GM18858 (cell line): Measurements from ENCODE around the gene CSTB.

ENCODE experiments used
- ATAC-seq: cut with Tn5 transposase; IDR thresholded peaks from one replicate; pipeline ENCODE4 v1.9.1; 2021; ENCODE audit not compliant: unreplicated experiment

Gene CSTB

DNA sequence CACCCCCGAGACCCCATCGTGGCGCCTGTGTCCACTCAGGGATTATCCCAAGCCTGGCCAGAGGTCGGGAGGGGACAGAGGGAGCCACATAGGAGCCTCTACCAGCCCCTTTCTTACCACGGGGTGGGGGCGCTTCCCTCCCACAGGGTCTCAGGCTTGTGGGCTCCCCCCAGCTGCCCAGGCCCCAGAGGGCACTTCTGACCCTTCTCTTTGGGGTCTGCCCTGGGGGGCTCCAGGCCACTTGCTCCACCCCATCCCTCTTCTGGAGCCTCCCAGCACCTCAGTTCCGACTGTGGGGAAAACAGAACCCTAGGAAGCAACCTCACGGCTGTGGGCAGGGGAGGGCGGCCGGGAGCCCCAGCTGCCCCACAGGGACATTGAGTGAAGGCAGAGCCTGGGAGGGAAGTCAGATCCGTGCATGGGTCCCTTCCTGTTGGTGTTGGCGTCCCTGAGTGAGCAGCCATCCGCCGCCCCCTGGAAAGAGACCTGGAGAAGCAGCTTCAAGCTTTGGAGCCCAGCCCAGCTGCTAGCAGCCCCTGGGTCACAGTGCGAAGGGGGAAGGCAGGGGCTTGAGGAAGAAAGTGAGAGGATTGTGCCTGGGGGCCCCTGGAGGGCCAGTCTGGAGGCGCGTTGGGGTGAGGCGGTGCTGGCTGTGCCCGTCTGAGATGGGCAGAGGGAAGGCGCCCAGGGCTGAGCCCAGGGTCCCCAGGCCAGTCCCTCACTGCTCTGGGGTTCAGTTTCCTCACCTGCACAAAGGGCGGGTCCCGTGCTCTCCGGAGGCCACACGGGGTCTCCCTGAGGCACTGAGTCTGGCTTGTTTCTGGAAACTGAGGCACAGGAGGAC is 35.4 kb upstream of the CSTB start:
- ATAC-seq, result no peak

DNA sequence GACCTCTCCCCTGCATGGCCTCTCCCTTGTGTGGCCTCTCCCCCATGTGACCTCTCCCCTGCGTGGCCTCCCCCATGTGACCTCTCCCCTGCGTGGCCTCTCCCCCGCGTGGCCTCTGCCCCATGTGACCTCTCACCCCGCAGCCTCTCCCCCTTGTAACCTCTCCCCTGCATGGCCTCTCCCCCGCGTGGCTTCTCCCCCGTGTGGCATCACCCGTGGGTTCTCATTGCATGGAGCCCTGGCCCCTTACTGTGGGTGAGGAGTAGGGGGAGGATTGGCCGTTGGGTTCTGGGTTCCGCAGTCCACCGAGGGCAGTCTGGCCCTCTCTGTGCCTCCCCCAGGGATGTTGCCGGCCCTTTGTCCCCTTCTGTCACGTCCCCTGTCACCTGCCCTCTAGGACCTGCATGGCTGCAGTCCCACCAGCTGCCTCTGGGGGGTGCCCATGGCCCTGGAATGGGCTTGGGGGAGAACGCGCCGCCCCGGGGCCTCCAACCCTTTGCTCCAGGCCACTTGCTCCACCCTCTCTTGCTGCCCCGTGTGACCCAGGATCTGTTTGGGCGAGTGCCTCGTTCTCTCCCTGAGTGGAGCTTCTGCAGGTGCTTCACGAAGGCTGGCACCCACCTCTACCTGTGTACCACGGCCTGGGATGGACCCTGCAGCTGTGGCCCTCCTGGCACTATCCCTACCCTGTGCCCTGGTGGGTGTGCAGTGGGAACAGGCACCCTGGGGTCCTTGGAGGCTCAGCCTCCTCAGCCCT is 34.6 kb upstream of the CSTB start:
- ATAC-seq, result no peak

DNA sequence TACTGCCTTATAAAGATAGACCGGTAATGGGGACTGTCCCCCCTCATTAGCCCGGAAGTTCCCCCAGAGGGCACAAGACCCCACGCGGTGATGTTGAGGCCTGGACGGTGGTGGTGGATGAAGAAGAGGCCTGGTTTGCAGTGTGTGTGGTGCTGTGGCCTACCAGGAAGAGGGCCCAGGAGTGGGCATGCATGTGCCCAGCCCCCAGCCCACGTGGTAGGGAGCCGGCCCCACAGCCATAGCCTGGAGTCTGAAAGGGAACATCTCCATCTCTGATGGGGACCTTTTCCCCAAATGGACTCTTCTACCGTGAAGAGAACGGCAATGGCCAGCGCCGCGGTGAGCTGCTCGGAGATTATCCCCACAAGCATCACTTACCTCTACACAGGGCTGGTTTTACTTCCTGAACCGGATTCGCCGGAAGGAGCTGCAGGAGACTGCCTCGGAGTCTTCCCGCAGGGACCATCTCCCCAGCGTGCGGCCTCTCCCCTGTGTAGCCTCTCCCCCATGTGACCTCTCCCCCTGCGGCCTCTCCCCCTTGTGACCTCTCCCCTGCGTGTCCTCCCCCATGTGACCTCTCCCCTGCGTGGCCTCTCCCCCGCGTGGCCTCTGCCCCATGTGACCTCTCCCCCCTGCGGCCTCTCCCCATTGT is 33.9 kb upstream of the CSTB start:
- ATAC-seq, result no peak

DNA sequence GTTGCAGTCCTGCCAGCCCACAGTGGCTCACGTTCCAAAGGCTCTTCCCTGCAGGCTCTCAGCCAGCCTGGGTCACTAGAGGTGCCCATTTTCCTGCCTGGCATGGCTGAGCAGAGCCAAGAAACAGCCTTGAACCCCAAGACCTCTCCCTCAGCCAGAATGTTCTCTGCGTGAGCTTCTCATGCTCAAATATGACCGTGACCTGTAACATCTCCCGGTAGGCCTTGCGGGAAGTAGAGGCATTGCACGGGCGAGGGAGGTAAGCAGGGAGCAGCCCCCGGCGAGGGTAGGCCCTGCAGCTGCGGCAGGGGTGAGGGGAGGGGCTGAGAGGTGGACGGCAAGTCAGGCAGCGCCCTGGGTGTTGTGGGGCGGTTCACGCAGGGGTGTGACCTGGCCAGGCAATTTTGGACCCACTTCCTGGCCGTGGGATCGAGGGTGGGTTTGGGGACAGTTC is 33.3 kb upstream of the CSTB start:
- ATAC-seq, result no peak

DNA sequence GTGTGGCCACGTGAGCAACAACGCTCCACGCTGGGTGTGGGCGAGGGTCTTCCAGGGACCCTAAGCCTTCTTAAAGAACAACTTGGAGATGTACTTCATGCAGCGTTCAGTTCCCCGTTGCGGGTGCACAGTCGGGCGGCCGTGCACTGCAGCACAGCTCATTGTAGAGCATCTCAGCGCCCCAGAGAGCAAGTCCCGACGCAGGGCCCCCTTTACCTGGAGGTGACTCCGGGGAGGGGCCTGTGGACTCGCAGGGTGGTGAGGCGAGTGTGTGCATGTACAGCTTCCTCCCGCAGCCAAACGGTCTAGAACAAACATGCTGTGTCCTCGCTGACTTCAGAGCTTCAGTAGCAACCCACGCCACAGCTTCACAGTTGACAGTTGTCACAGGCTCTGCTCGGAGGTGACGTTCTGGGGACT is 32.7 kb upstream of the CSTB start:
- no peak for ATAC-seq

DNA sequence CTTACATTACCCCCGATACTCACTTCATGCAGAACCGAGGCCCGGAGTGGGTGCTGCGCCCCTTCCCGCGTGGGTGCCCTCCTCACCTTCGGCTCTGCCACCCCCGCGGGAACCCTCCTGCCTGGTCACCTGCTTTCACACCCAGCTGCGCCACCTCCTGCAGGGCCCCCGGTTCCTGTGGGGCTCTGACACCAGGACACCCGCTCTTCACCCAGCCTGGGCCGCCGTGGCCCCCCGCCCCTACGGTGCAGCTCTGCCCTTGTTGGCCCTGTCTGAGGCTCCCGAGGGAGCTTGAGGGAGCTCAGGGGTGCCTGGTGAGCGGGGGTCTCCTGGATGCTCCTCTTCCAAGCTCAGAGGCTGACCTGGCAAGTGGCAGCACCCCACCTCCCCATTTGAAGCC is 32.3 kb upstream of the CSTB start:
- ATAC-seq, result no peak

DNA sequence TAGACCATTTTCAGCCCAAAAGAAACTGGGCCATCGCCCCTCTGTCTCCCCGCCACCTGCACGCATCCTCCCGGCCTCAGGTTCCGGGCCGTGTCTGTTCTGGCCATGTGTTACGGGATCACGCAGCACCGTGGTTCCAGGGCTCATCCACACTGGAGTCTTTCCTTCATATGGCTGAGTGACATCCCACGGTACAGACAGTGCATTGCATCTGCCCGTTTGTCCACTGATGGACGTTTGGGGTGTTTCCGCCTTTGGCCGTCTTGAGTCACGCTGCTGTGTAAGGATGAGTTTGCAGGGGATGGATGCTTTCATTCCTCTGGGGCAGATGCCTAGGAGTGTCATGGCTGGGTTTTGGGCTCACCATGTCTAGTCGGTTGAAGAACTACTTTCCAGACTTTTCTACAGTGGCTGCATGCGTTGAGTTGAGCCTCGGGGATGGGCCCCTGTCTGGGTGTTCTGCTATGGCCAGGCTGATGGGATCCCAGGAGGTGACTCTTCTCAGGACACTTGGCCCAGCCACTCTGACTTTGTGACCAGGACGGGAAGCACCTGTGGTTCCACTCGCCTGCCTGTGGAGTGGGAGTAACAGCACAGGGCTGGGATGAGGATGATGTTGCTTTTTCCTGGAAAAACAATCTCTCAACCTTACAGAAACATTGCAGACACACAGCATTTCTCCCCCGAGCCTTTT is 30.1 kb upstream of the CSTB start:
- no peak for ATAC-seq

DNA sequence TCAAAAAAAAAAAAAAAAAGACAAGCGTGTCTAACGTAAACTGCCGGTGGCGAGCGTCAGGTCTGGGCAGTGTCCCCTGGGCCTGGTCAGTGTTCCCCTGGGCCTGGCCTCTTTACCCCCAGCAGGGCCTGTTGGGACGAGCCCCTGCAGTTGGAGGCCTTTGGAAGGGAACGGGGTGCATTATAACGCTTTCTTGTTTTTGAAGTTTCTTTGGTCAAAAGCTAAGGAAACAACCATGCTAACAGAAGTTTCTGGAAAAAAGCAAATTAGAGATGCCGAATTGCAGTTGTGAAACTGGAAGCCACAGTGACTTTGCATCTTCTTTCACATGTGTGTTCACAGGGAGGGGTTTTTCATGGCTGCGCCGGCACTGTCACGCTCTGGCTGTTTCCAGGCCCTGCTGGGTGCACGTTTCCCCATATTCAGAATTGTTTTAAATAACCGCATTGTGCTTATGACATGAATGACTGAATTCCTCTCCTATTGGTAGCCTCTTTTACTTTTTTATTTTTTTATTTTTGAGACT is 29.2 kb upstream of the CSTB start:
- peak; percentile 83 for ATAC-seq

DNA sequence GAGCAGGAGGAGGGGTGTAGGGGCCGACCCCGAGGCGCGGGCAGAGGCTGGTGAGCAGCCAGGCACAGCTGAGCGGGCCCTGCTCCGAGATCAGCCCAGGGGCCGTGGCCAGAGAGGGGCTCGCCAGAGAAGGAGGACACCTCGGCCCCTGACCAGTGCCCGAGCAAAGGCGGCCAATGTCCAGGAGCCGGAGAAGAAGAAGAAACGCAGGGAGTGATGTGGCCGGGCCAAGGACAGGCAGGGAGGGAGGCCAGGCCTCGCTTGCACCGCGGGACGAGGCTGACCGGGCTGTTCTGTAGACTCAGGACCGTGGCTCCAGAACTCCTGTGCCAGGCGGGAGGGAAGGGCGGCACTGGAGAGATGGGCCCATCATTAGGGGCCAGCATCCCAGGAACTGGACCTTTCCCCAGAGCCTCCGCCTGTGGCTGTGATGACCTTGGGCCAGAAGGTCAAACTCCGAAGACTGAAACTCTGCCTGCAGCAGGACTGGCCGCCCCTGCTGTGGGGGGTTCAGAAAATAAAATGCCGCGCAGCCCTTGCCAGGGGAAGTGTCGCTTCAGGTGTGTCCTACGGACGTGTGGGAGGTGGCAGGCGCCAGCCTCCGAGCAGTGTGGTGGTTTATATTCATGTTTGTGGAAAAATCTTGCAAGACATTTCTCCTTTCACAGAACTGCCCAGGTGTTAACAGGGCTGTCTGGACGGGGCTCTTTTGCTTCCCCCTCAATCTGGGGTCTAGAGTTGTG is 27.6 kb upstream of the CSTB start:
- no peak for ATAC-seq

DNA sequence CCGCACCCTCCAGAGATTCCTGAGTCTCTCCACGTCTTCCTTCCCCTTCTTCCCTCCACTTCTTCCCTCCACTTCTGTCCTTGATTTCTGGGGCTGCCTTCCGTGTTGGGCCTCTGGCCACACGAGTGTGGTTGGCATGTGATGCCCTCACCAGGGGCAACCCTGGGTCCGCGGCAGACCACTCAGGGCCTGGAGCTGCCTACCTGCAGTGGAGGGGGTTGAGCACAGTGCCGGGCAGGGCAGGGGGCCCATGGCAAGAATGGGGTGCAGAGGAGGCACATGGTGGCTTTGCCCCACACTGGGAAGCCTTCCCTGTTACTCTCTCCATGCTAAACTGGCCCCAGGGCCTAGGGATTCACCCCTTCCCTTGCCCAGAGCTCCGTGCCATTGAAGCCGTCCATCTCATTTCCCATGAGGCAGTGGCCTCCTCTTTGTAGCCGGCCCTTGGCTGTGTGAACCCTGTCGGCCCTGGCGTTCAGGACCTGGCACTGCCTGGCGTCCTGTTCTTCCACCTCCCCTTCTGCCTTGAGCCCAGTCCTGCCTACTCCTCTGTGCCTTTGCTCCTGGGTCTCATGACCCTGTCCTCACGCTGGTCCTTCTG is 26.7 kb upstream of the CSTB start:
- no peak for ATAC-seq

DNA sequence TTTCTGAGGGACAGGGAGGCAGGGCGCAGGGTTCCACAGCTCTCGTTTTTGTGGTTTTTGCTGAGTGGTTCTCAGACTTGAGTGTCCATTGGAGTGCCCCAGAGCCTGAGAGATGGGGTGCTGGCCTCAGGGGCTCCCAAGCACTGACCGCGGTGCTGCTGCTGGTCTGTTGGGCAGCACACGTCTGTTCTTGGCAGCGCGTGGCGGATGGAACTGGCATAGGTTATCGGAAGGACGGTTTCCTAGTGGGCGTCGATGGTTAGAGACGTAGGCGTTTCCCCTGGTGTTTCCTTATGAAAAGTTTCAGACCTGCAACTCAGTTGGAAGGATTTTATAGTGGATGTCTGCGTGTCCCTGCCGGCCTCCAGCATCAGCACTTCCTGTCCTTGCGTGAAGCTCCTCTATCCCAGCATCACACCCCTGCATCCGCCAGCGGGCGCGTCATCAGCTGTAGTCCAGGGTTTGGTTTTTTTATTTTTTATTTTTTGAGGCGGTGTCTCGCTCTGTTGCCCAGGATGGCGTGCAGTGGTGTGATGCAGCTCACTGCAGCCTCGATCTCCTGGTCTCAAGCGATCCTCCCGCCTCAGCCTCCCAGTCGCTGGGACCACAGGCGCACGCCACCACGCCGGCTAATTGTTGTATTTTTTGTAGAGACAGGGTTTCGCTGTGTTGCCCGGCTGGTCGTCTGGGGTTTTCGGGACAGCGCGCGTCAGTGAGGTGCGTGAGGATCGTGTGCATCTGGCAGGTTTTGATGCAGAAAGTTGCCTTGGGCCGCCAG is 25.1 kb upstream of the CSTB start:
- ATAC-seq, result no peak

DNA sequence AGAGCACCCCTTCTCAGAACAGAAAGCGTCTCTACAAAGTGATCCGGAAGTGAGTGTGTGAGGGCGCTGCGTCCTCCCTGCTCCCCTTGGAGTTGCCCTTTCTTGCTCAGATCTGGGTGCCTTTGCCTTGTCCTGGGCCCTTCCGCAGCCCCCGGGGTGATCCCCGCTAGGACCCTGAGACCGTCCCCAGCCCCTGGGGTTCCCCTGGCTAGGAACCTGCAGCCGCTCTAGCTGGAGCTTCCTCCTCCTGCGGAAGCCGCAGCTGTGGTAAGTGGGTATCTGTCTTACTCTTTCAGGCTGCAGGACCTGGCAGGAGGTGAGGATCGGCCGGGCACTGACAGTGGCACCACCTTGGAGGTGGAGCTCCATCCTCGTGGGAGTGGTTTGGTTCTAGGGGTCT is 24.5 kb upstream of the CSTB start:
- no peak for ATAC-seq

DNA sequence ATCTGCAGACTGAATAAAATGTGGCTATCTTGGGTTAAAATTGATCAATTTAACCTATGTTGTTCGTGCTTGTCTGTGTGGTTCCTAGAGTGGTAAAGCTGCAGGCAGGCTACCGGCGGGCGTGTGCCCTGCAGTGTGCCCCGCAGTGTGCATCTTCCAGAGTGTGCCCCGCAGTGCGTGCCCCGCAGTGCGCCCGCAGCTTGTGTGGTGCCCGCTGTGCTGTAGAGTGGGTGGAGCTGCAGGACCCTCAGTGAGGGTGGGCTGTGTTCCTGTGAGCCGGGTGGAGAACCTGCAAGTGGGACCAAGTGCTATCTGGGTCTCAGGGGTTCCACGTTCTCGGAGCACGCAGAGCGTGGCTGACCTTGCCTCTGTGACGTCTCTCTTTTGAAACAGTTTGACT is 24.0 kb upstream of the CSTB start:
- no peak for ATAC-seq

DNA sequence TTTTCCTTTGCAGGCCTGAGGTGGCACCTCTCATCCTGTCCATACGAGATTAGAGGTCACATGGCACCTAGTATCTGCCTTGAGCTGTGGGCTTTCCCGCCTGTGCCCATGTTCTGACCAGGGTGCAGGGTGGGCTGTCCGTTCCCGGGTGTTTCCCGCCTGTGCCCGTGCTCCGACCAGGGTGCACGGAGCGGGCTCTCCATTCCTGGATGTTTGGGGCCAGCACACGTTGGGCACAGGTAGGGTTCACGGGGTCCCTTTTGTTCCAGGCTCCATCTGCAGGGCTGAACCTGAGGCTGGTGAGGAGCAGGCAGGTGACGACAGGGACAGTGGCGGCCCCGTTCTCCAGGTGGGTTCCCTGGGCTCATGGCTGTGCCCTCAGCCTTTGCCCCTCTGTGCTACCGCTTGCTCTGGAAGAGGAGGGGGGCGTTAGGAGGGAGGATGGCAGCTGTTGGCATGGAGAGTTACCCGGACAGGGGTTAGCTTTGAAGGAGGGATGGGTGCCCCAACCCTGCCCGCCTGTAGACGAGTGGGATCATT is 23.3 kb upstream of the CSTB start:
- ATAC-seq, result no peak

DNA sequence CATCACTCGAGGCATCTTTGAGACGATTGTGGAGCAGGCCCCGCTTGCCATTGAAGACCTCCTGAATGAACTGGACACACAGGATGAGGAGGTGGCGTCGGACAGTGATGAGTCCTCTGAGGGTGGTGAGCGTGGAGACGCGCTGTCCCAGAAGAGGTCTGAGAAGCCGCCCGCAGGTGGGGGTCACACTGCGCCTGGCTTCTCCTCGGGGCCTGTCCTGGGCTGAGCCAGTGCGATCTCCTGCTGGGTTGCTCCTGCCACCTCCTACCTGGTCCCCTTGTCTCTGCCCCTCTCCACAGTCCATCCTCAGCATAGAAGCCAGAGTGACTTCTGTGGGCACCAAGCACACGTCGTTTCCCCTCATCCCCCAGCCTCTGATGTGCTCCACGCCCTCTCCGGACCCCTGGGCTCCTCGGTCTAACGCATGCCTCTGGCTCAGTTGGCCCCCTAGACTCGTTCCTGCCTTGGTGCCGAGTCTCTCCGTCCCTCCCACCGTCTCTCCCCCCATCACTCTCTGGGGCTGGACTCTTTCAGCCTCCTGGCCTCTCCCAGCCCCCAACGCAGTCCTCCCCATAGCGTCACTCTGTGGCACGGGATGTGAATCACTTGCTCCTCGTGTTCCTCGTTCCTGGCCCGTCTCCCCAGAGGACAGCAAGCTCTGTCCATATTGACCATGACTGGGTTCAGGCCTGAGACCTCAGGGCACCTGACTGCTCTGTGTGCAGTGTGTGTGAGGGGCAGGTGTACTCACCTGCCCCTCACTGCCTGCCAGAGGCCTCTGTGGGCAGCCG is 22.0 kb upstream of the CSTB start:
- ATAC-seq, result no peak

DNA sequence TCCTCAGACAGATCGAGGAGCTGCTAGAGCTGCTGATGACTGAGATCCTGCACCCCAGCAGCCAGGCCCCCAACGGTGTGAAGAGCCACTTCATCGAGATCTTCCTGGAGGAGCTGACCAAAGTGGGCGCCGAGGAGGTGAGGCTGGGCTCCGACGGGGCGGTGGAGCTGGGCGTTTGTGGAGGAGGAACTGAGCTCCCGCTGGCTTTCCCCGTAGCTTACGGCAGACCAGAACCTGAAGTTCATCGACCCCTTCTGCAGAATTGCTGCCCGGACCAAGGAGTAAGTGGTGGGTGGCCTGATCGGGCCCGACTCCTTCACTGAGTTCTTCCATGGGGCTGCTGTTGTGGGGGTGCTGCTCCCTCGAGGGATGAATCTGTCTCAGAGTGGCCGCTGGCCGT is 21.3 kb upstream of the CSTB start:
- ATAC-seq, result no peak

DNA sequence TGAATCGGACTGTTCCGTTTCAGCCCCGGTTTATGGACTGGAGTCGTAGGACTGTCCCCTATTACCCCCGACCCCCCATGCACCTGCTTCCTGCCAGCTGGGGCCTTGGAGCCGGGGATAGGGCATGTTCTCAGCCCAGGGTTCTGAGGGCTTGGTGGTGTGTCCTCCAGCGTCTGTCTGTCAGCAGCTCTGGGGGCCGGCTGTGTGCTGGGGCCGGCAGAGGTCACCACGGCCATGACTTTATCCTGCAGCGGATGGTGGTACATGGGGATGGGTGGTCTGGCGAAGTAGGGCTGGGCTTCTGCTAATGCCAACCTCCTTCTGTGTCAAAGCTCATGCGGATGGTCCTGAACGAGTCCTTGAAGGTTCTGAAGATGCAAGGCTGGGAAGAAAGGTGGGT is 18.7 kb upstream of the CSTB start:
- no peak for ATAC-seq

DNA sequence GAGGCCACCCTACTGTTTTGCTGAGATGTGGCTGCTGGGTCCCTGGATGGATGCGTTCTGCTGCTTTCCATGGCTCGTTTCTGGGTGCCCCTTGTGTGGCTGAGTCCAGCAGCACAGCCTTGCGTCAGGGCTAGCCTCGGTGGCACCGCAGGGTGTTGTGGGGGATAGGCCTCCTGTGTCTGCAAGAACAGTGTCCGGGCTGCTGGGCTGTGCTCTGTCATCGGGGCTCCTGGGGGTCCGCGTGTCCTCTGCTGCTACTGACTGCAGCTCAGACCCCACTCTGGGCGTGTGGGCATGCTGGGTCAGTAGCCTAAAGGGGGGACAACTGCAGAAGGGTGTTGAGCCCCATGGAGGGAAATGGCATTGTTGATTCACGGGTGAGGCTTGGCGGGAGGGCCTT is 18.2 kb upstream of the CSTB start:
- ATAC-seq, result no peak
